Testis (tissue), 2 donors: ENCODE results near the gene PPP2R2C.

Source experiments
- CTCF ChIP-seq, 3 experiments: fragments of 450-650 bp in 2 of 3; fragments of 200-600 bp in 1 of 3; sonication (generic) in 1 of 3; IDR thresholded peaks; one replicate each; pipeline ENCODE4 v1.5.1; 2016 to 2019; ENCODE audit warnings: antibody characterized with exemption in 3 of 3, mild to moderate bottlenecking in 2 of 3, moderate library complexity in 1 of 3
- POLR2A ChIP-seq: fragments of 450-650 bp; IDR thresholded peaks from one replicate; pipeline ENCODE4 v1.6.1; 2017; ENCODE audit warnings: antibody characterized with exemption, mild to moderate bottlenecking, moderate library complexity

GRCh38 chr4:6491235-6491634, 18.8 kb upstream of the PPP2R2C start:
- TF ChIP-seq CTCF (IDR thresholded peaks at IDR 0.05): no peak
- TF ChIP-seq POLR2A: no peak
